ENCODE measurements around the gene PLEKHS1.

The PLEKHS1 gene

DNA sequence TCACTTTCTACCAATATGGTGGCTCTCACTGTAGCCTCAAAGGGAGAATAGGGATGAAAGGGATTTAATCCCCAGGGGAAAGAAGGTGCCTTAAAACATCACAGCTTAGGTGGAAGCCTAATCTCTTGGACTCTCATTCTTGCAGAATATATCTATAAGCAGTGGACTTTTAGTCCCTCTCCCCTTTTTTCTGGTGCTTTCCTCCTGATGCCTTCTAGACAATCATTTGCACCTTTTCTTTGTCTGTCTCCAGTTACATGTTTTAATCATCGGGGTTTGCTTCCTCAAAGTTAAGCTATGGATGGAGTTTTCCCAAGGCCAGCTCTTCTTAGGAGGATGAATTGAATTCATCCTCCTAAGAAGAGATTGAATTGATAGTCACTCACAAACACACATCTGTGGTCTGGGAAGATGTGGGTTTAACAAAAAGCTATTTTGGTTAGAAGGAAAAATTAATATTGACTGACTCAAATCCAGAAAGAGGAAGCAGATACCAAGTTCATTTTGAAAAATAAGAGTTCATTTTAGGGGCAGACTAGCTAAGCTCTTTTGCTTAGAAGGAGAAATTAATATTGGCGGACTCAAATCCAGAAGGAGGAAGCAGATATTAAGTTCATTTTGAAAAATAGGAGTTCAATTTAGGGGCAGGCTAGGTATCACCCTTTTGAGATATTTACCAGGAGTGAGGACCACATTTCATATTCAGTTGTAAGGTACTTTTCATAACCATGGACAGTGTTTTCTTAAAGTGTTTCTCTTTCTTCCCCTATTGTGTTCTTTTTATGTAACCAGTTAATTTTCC, 35.2 kb upstream of the PLEKHS1 start:
- peaks cover 5% of the 10 kb centered on the region for H3K36me3 ChIP-seq (replicated peaks)
- no peak overlapping the region for H3K4me3 ChIP-seq (ENCODE audit: low read depth, low read length)
- TF ChIP-seq, protein P1, sequence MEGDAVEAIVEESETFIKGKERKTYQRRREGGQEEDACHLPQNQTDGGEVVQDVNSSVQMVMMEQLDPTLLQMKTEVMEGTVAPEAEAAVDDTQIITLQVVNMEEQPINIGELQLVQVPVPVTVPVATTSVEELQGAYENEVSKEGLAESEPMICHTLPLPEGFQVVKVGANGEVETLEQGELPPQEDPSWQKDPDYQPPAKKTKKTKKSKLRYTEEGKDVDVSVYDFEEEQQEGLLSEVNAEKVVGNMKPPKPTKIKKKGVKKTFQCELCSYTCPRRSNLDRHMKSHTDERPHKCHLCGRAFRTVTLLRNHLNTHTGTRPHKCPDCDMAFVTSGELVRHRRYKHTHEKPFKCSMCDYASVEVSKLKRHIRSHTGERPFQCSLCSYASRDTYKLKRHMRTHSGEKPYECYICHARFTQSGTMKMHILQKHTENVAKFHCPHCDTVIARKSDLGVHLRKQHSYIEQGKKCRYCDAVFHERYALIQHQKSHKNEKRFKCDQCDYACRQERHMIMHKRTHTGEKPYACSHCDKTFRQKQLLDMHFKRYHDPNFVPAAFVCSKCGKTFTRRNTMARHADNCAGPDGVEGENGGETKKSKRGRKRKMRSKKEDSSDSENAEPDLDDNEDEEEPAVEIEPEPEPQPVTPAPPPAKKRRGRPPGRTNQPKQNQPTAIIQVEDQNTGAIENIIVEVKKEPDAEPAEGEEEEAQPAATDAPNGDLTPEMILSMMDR (IDR thresholded peaks at IDR 0.05; ENCODE audit: low read depth, low read length, missing control alignments): no peak
- no peak for DNase-seq
- in situ Hi-C loops (cut with HindIII; ENCODE audit: low pct_ligation_motif_present, low sequenced_read_pairs): no loop called here
- H3K27me3 ChIP-seq (replicated peaks): no peaks in the 10 kb centered on the region
- H3K27ac ChIP-seq: no peak overlapping the region

DNA sequence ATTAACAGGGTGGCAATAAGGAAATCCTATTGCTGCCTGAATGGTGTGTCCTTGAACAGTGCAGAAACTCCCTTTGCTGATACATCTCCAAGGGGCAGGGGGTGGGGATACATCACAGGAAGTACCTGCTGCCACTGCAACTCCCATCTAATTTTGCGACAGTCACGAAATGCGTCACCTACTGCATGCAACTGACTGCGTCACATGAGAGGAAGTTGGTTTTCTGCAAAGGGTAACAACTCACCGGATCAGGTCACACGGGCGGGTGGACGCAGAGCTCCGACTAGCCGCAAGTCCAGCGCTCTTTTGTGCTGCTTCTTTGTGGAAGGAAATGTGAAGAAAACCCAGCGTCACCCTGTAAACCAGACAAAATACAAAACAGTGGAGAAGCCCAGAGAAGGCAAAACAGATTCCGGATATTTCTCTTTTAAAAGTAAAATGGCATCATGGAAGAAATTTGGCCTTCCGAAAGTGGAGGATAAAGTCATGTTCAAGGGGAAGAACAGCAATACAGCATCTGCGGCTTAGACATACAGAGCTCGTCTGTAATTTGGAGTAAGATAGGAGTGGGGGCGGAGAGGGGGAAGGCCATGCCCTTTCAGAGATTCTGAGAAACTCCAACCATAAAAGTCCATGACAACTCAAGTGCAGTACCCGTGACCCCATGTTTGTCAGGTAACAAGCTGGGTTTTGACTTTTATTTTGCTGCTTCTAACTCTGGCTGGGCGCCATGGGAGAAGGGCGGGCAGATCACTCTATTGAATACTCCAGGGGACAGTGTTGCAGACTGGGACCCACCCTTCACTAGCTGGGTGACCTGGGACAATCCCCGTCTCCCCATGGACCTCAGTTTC, 32.3 kb upstream of the PLEKHS1 start:
- no peaks in the 10 kb centered on the region for H3K27me3 ChIP-seq (replicated peaks)
- in situ Hi-C loops (cut with HindIII; ENCODE audit: low pct_ligation_motif_present, low sequenced_read_pairs): no loop called here
- no peak overlapping the region for H3K27ac ChIP-seq
- H3K4me3 ChIP-seq (ENCODE audit: low read depth, low read length): no peak overlapping the region
- TF ChIP-seq, protein P1 (IDR thresholded peaks at IDR 0.05; ENCODE audit: low read depth, low read length, missing control alignments): no peak
- DNase-seq: no peak
- peaks cover 18% of the 10 kb centered on the region for H3K36me3 ChIP-seq (replicated peaks)

DNA sequence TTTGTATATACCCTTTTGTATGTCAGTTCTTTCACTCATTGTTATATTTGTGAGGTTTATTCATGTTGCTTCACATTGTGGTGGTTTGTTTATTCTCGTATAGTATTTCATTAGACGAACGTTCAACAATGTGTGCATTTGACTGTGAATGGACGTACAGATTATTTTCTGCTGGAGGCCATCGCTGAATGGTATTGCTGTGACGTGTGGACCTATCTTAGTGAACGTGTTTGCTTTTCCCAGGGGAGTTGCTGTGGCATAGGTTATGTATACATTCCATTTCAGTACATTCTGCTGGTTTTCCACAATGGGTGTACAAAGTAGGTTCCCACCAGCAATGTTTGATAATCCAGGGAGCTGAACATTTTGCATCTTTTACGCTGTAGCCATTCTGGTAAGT, 31.1 kb upstream of the PLEKHS1 start:
- in situ Hi-C loops (cut with HindIII; ENCODE audit: low pct_ligation_motif_present, low sequenced_read_pairs): no loop called here
- peaks cover 21% of the 10 kb centered on the region for H3K36me3 ChIP-seq (replicated peaks)

DNA sequence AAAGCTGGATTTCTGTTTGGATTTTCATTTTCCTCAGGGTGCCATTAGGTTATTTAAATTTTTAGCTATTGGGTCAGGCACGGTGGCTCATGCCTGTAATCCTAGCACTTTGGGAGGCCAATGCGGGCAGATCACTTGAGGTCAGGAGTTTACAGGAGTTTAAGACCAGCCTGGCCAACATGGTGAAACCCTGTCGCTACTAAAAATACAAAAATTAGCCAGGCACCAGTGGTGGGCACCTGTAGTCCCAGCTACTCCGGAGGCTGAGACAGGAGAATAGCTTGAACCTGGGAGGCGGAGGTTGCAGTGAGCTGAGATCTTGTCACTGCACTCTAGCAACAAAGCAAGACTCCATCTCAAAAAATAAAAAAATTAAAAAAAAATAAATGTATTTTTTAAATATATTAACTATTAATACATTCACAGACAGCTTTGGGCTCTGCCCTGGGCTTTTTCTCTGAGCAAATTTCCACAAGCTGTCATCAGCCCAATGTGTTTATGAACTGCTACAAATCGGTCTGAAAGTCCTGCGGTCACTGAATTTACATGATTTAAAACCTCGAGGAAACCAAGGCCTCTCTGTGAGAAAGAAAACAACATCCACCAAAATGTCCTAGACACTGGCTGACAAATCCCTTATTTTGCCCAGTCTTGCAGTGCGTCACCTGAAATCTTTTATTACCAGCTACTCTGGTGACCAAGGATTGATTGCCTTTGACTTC, 19.2 kb upstream of the PLEKHS1 start:
- TF ChIP-seq, protein P1 (IDR thresholded peaks at IDR 0.05; ENCODE audit: low read depth, low read length, missing control alignments): no peak
- in situ Hi-C loops (cut with HindIII; ENCODE audit: low pct_ligation_motif_present, low sequenced_read_pairs): no loop called here
- H3K27ac ChIP-seq: no peak overlapping the region
- DNase-seq: no peak
- H3K4me3 ChIP-seq (ENCODE audit: low read depth, low read length): no peak overlapping the region
- no peaks in the 10 kb centered on the region for H3K27me3 ChIP-seq (replicated peaks)
- peaks cover 4% of the 10 kb centered on the region for H3K36me3 ChIP-seq (replicated peaks)

More for the DNA sequence above, 31.1 kb upstream of the PLEKHS1 start:
- peak; percentile 69 for DNase-seq
- TF ChIP-seq, protein P1 (IDR thresholded peaks at IDR 0.05; ENCODE audit: low read depth, low read length, missing control alignments): no peak
- Histone ChIP-seq H3K27me3 (replicated peaks) (no peaks in the 10 kb centered on the region), H3K4me3 (ENCODE audit: low read depth, low read length) (no peak overlapping the region), H3K27ac (no peak overlapping the region)

DNA sequence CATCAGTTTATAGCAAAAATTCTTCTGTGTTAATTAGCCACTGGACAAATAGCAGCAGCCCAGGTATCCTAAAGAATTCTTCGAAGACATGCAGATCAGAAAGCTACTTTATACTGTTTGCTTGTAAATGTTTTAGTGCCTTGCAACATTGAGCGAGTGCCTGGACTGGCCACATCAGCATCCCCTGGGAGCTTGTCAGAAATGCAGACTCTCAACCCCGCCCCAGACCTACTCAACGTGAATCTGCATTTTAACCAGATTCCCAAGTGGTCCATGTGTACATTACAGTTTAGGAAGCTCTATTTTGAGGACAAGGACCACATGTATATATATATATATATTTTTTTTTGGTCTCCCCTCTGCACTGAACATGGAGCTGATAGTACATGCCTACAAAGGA, 18.5 kb upstream of the PLEKHS1 start:
- in situ Hi-C loops (cut with HindIII; ENCODE audit: low pct_ligation_motif_present, low sequenced_read_pairs): no loop called here
- no peak for DNase-seq
- Histone ChIP-seq H3K36me3 (replicated peaks) (peaks cover 3% of the 10 kb centered on the region), H3K27me3 (replicated peaks) (no peaks in the 10 kb centered on the region), H3K4me3 (ENCODE audit: low read depth, low read length) (no peak overlapping the region), H3K27ac (no peak overlapping the region)
- TF ChIP-seq, protein P1 (IDR thresholded peaks at IDR 0.05; ENCODE audit: low read depth, low read length, missing control alignments): no peak

Measured in brain microvascular endothelial cell (primary cell).